AML-193 (cell line): ENCODE data around the gene TWF2.

Source experiments
- DNase-seq, 2 experiments: peaks; one replicate each; lab custom pipeline; 2025; lab: John Stamatoyannopoulos, UW

TWF2 gene

DNA sequence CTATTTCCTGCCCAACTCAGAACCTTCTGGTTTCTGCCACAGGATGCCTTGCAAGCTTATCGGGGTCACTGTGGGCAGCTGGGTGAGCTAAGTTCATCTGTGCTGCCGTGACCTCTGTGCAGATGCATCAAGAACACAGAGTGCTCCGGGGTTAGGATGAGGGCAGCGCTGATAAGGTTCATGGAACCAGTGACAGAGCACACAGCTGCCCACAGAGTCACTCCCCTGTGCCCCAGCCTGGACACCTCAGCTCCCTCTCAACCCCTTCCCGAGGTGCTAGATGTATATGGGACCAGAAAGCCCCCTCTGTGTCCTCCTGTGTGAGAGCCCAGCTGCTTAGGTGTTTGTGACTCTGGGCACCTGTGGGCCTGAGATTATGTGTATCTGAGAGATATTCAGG lies 56.8 kb downstream of the TWF2 start:
- DNase-seq = no peak

DNA sequence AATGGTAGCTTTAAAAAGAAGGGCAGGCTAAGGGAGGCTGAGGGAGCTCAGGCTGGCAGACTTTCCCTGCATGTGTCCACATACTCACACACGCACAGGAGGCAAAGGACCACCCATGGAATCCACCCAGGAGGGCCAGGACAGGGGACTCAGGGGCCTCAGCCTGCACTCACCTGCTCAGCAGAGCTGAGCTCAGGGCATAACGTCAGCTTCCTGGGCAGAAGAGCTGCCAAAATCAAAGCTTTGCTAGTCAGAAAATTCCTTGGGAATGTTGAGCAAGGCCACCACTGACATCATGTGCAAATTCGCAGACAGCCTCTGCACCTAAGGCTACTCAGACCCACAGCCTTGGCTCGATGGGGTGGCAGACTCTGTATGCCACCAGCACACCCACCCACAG lies 57.4 kb downstream of the TWF2 start:
- no peak for DNase-seq
